Uterus (tissue), 4 donors: ENCODE measurements around the gene RDH8. TPM values are rescaled to one million over a fixed set of nuclear protein-coding genes. Genes with fewer than 3 reads are reported as not detected.

Experiments
- DNase-seq, 2 donors: peaks; one replicate each; pipeline ENCODE4 v3.0.0-alpha.2; 2019 to 2020
- H3K27ac ChIP-seq, 2 donors: fragments of 200-600 bp; sonication (generic); 1 replicate in 1 of 2; 2 replicates in 1 of 2; pipeline ENCODE4 v1.5.1; 2016 to 2018
- H3K27me3 ChIP-seq, 2 donors: fragments of 200-600 bp; sonication (generic); one replicate each; pipeline ENCODE4 v1.5.1; 2018 to 2019; ENCODE audit warnings: control low read depth in 1 of 2
- H3K36me3 ChIP-seq, 2 donors: fragments of 200-600 bp; sonication (generic); one replicate each; pipeline ENCODE4 v1.5.1; 2019; ENCODE audit warnings: control low read depth in 1 of 2
- H3K4me1 ChIP-seq, 2 donors: fragments of 200-600 bp; sonication (generic); one replicate each; pipeline ENCODE4 v1.5.1; 2018 to 2019; ENCODE audit warnings: control low read depth in 1 of 2
- H3K4me3 ChIP-seq, 2 donors: fragments of 200-600 bp; sonication (generic); 1 replicate in 1 of 2; 2 replicates in 1 of 2; pipeline ENCODE4 v1.5.1; 2018 to 2019; ENCODE audit warnings: mild to moderate bottlenecking in 1 of 2
- H3K9me3 ChIP-seq, 2 donors: fragments of 200-600 bp; sonication (generic); one replicate each; pipeline ENCODE4 v1.5.1; 2019; ENCODE audit warnings: control low read depth in 1 of 2
- POLR2A ChIP-seq, 2 donors: fragments of 450-650 bp; IDR thresholded peaks; one replicate each; pipeline ENCODE4 v1.6.1; 2016; ENCODE audit warnings: antibody characterized with exemption in 2 of 2, mild to moderate bottlenecking in 1 of 2, moderate library complexity in 1 of 2
- intact Hi-C: fragments of 100-400 bp; cut with DNase I; formaldehyde crosslinking; loops from one replicate; pipeline ENCODE4 v1.15.1; 2023; ENCODE audit warnings: low total_unique reads
- total RNA-seq, 4 donors: library from RNA; depleted of rRNA in 3 of 4; stranded (reverse); fragments of >200 nt in 3 of 4; gene quantifications; one replicate each; pipeline versions ENCODE4 v1.1.0 to v1.2.4, GENCODE V29; 2014 to 2023
- TF ChIP-seq, protein P1 (sequence below), 4 experiments: fragments of 200-600 bp in 2 of 4; fragments of 450-650 bp in 2 of 4; sonication (generic) in 2 of 4; IDR thresholded peaks; one replicate each; pipeline ENCODE4 v1.5.1; 2016 to 2019; ENCODE audit warnings: antibody characterized with exemption in 4 of 4, mild to moderate bottlenecking in 2 of 4, moderate library complexity in 1 of 4
- donor health status: DM: yes; HTN: yes; CAD: no.

RDH8 gene
- total RNA-seq, 4 donors from 2014 or later = not detected

DNA sequence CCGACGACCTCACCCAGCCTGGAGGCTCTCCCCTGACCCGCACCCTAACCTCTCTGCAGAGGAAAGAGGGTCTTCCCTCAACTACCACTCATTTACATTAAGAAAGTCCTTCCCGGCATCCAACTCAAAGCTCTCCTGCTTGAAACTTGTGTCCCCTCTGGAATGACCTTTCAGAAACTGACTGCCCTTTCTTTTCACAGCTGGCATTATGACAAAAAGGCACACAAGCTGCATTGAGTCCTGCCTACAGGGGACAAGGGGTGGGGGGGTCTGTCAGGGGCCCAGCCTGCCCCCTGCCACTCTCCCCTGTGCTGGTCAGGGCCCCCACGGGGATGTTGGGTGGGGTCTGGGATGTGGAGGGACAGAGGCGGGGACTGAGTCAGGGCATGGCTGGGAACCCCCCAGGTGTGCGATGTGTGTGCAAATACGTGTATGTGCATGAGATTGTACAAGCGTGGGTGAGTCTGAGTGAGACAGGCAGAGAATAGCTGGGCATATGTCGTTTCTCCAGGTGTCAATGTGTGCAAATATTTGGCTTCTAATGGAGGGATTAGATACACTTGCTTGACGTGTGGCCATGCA is 5.0 kb upstream of the RDH8 start:
- intact Hi-C loops = no loop called here
- Histone ChIP-seq H3K4me1 (peaks cover 0 to 11% of the 10 kb centered on the region in 2 donors), H3K27me3 (no peaks in the 10 kb centered on the region), H3K27ac (peak overlapping the region; percentile 83 to 88), H3K9me3 (no peaks in the 10 kb centered on the region), H3K36me3 (no peaks in the 10 kb centered on the region), H3K4me3 (no peak overlapping the region)
- DNase-seq = no peak
- TF ChIP-seq, protein P1, sequence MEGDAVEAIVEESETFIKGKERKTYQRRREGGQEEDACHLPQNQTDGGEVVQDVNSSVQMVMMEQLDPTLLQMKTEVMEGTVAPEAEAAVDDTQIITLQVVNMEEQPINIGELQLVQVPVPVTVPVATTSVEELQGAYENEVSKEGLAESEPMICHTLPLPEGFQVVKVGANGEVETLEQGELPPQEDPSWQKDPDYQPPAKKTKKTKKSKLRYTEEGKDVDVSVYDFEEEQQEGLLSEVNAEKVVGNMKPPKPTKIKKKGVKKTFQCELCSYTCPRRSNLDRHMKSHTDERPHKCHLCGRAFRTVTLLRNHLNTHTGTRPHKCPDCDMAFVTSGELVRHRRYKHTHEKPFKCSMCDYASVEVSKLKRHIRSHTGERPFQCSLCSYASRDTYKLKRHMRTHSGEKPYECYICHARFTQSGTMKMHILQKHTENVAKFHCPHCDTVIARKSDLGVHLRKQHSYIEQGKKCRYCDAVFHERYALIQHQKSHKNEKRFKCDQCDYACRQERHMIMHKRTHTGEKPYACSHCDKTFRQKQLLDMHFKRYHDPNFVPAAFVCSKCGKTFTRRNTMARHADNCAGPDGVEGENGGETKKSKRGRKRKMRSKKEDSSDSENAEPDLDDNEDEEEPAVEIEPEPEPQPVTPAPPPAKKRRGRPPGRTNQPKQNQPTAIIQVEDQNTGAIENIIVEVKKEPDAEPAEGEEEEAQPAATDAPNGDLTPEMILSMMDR (IDR thresholded peaks at IDR 0.05) = no peak
- no peak for TF ChIP-seq POLR2A (IDR thresholded peaks at IDR 0.05)

DNA sequence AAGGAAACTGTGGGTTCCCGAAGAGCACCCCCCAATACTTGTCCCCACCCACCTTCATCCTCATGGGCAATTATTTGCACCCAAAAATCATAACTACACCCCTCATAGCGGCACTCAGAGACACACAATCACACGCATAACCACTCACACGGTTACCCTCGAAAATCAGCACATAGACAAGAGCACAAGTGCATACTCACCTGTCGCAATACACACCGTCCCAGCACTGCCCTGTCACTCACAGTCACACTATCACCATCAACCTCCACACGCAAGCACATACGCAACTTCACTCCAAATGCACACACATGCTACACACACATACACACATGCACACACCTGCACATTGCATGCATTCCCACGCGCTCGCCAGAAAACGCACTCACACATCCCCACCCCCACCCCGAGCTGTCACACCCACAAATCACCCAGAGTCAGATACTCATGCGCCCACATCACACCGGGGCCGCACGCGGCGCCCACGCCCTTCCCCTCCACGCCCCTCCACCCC is 3.5 kb upstream of the RDH8 start:
- peak overlapping the region; percentile 34 to 35 for H3K4me3 ChIP-seq
- intact Hi-C loops = no loop called here
- TF ChIP-seq POLR2A (IDR thresholded peaks at IDR 0.05) = no peak
- TF ChIP-seq, protein P1 (IDR thresholded peaks at IDR 0.05) = no peak
- no peaks in the 10 kb centered on the region for H3K36me3 ChIP-seq
- peak overlapping the region; percentile 83 to 88 for H3K27ac ChIP-seq
- peaks cover 0 to 11% of the 10 kb centered on the region in 2 donors for H3K4me1 ChIP-seq
- no peaks in the 10 kb centered on the region for H3K9me3 ChIP-seq
- no peak for DNase-seq
- no peaks in the 10 kb centered on the region for H3K27me3 ChIP-seq

DNA sequence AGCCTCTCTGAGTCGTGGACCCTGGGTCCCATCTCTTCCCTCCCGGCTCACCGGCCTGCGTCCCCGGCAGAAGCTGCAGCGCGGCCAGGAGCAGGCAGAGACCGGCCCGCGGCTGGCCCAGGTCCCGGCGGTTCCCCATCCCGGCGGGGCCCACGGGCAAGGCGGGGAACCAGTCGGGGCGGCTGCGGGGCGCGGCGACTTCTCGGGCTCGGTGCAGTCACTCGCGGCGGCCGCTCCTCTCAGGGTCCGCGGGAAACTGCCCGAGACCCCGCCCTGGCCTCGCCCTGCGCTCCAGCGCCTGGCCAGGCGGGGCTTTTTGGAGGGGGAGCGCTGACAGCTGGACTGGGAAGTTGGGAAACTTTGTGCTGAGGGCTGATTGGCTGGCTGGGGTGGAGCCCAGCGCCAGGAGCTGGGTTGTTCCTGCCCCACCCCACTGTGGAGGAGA is 3.0 kb upstream of the RDH8 start, which contains the start of gene COL5A3:
Gene COL5A3 (minus strand): TSS at position 258 of the 445 bp plus-strand sequence. CDS start 119 bp downstream, at position 139.
- peak; percentile 59 to 76 for DNase-seq
- intact Hi-C loops = no loop called here
- Histone ChIP-seq H3K4me1 (peaks cover 0 to 11% of the 10 kb centered on the region in 2 donors), H3K9me3 (no peaks in the 10 kb centered on the region), H3K4me3 (peak within 1 kb of the TSS; percentile 34 to 35), H3K36me3 (no peaks in the 10 kb centered on the region), H3K27me3 (no peaks in the 10 kb centered on the region), H3K27ac (peak within 1 kb of the TSS; percentile 83 to 88)
- TF ChIP-seq, protein P1 (IDR thresholded peaks at IDR 0.05) = no peak
- peak in 1 of 2 donors; percentile 26 for TF ChIP-seq POLR2A (IDR thresholded peaks at IDR 0.05)

DNA sequence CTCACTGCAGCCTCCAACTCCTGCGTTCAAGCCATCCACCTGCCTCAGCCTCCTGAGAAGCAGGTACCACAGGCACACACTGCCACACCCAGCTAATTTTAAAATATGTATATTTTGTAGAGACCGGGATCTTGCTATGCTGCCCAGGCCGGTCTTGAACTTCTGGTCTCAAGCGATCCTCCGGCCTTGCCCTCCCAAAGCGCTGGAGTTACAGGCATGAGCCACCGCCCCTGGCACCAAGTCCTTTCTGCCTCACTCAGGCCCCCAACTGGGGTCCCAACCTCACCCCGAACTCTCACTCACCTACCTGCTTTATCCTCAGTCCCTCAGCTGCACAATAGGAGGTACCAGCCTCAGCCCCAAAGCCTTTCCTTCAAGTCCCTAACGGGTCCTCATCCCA is 2.3 kb upstream of the RDH8 start:
- TF ChIP-seq, protein P1 (IDR thresholded peaks at IDR 0.05) = no peak
- no peak for TF ChIP-seq POLR2A (IDR thresholded peaks at IDR 0.05)
- Histone ChIP-seq H3K27ac (peak overlapping the region; percentile 32 to 88), H3K36me3 (no peaks in the 10 kb centered on the region), H3K4me3 (peak overlapping the region in 1 of 2 donors; percentile 34), H3K27me3 (no peaks in the 10 kb centered on the region), H3K9me3 (no peaks in the 10 kb centered on the region), H3K4me1 (peaks cover 0 to 11% of the 10 kb centered on the region in 2 donors)
- intact Hi-C loops = no loop called here
- no peak for DNase-seq

DNA sequence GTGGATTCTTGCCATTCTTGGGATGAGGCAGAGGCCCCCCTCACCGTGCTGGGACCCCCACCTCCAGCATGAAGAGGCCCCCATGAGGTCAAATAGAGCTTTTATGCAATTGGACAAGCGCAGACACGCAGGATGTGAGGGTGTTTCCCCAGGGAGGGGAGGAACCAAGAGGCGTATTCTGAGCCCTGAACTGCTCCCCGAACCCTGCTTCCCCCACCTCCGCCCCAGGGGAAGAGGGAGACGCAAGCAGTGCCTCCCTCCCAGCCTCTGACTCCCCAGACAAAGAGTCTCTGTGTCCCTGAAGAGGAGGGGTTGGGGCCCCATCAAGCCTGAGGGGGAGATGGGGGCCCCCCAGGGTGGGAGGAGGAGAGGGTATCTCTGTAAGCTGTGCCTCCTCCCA is 1.3 kb upstream of the RDH8 start:
- H3K4me1 ChIP-seq = peaks cover 0 to 11% of the 10 kb centered on the region in 2 donors
- H3K4me3 ChIP-seq = no peak overlapping the region
- TF ChIP-seq, protein P1 (IDR thresholded peaks at IDR 0.05) = no peak
- TF ChIP-seq POLR2A (IDR thresholded peaks at IDR 0.05) = no peak
- DNase-seq = no peak
- no peaks in the 10 kb centered on the region for H3K9me3 ChIP-seq
- no peak overlapping the region for H3K27ac ChIP-seq
- intact Hi-C loops = no loop called here
- H3K36me3 ChIP-seq = no peaks in the 10 kb centered on the region
- no peaks in the 10 kb centered on the region for H3K27me3 ChIP-seq
